HCEC 1CT (cell line): Measurements from ENCODE around the gene HECTD1.
"Not testable (repeated sequence)": the region's sequence is repeated elsewhere in the genome, so short reads cannot be mapped to it uniquely, and the experiment has no call there.

Experiments used
- DNase-seq: peaks from one replicate; pipeline ENCODE4 v3.0.0-alpha.2; 2017

Gene HECTD1

DNA sequence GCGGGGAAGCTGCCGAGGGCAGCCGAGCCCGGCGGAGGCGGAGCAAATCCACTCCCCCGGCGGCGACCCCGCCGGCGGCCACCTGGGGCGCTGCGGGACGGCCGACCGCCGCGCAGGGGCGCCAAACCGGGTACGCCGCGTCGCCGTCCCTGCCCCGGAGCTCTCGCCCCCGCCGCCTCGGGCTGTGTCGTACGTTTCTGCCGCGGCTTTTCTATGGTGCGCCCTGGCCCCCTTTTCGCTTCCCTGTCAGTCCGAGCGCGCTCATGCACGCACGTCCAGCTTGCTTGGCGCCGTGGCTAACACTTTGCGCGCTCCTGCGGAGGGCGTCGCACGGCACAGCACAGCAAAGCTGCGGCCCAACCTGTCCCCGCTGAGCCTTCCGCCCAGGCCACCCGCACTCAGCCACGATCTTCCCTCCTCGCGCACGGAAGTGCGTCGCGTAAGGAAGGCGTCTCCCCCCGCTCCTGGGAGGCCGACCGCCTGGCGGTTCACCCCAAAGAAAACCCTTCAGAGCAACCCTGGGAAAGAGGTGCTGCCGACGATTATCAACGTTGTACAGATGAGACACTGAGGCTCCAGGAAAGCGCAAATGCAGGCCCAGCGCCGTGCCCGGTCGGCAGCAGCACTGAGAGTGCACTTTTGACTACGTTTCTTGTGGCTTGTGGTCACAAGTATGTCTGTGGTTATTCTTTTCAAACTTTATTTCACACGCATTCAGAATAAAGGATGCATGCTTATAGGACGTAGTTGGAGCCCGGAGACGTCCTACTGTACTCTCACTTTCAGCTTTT lies at the start of gene HECTD1:
HECTD1 (minus strand) TSS at position 39 of the 791 bp plus-strand sequence. CDS start 1,857 bp downstream, outside the sequence.
- peak; percentile 87 for DNase-seq

DNA sequence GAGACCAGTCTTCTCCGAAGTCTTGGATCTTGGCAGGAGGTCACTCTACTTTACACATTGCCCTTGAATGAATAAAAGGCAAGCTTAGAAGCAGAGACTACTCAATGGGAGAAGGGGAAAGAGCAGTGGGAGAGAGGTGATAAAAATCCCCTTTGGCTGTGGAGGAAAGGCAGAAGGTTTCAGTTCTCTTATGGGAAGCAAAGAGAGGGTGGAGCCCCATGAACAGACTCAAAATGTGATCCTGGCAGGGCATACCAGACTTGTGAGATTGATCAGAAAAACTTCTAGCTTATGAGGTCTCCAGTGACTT lies 49.6 kb upstream of the HECTD1 start:
- DNase-seq = no peak

DNA sequence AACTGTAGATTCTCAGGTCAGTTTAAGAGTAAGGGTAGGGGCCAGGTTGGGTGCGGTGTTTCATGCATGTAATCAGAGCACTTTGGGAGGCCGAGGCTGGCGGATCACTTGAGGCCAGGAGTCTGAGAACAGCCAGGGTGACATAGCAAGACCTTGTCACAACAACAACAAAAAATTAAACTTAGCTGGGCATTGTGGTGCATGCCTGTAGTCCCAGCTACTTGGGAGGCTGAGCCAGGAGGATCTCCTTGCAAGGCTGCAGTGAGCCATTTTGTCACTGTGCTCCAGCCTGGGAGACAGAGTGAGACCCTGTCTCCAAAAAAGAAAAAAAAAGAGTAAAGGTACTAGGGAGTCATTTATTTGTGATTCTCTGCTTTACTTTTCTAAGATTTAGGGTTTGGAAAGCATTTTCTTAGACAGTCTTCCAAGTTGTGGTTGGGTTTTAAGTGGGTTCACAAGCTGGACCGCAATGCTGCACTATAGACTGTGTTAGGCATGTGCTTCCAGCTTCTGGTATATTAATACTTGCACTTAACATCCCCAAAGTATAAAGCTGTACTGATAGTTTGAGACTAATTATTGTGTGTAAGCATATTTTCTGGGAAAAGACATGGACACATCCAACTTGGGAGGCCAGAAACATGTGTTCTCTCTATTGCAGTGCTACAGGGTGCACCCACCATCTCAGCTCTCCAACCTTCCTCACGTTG lies 49.1 kb upstream of the HECTD1 start:
- DNase-seq = no peak

DNA sequence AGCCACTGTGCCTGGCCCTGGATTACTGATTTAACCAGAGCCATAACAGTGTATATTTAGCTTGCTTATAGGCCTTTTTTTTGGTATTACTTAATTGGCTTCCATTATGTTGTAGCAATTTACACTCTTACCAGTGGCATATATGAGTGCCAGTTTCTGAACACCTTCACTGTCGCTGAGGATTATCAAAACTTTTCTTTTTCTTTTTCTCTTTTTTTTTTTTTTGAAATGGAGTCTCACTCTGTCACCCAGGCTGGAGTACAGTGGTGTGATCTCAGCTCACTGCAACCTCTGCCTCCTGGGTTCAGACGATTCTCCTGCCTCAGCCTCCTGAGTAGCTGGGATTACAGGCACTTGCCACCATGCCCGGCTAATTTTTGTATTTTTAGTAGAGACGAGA lies 48.3 kb upstream of the HECTD1 start:
- not testable (repeated sequence) for DNase-seq

DNA sequence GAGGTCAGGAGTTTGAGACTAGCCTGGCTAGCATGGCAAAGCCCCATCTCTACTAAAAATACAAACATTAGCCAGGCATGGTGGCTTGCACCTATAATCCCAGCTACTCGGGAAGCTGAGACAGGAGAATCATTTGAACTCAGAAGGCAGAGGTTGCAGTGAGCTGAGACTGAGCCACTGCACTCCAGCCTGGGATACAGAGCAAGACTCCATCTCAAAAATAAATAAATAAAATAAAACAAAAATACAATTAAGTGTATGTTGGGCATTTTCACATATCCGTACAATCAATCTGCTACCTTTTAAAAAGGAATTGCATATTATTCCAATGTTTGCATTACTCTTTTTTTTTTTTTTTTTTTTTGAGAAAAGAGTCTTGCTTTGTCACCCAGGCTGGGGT lies 47.7 kb upstream of the HECTD1 start:
- DNase-seq = no peak

DNA sequence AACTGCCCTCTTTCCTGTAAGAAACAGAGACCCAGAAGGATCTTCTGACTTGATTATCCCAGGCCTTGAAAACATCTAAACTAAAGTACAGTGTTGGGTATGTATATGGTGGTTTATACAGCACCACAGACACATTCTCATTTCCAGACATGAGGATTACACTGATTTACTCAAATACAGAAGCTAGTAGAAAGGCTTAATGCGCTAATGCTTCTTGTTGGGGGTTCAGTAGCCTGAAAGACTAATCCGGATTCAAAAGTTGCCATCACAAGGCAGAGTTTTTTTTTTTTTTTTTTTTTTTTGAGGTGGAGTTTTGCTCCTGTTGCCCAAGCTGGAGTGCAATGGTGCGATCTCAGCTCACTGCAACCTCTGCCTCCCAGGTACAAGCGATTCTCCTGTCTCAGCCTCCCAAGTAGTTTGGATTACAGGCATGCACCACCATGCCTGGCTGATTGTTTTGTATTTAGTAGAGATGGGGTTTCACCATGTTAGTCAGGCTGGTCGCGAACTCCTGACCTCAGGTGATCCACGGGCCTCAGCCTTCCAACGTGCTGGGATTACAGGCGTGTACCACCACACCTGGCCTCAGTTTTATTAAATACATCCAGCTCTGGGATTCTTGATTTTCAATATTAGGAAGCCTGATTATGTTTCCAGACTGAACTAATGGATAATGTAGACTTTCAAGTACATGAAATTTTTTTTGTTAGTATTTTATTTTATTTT lies 46.3 kb upstream of the HECTD1 start:
- no peak for DNase-seq

DNA sequence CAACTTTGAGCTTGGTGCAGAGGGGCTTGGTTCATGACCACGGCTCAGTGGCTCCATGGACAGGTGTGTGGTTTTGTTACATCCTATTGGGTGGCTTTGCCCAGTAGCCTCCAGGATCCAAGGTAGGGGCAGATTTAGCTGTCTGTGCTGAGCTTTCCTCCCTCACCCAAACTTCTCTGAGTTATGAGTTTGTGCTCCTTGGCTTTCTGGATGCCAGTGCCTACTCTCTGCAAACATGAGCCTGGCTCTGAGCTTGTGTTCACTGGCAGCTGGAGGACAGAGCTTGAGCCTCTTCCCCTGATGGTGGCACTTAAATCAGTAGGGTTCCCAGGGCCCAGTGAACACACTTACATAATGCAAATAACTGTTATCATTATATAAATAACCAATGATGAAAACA lies 45.3 kb upstream of the HECTD1 start:
- no peak for DNase-seq

DNA sequence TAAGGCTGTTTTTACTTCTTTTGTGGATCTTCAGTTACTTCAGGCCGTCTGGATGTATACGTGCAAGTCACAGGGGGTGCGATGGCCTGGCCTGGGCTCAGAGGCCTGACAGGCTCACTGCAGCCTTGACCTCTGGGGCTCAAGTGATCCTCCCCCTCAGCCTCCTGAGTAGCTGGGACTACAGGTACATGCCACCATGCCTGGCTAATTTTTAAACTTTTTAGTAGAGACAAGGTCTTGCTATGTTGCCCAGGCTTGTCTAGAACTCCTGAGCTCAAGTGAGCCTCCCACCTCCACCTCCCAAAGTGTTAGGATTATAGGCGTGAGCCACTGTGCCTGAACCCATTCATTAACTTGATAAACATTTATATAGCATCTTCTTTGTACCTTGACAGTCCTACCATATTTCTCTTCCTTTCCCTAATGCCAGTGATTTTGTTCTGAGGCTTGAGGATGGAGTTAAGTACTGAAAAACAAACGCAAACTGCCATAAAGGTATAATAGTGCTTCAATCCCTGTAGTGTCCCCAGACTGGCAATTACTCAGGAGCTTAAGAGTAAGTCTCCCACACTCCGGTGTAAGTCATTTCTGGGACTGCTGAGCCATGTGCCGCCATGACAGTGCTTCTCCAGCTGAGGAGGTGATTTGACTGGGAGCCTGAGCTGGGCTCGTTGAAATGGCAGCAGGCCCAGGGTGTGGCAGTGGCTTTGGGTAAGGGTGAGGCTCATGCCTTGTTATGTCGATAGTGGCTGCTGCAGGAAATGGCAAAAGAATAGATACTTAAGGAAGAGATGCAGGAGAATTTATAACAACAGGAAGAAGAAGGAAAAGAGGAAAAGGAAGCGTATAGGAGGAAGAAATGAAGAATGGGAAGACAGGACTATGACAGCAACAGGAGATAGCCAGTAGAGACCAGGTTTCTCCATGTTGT lies 43.7 kb upstream of the HECTD1 start:
- no peak for DNase-seq

DNA sequence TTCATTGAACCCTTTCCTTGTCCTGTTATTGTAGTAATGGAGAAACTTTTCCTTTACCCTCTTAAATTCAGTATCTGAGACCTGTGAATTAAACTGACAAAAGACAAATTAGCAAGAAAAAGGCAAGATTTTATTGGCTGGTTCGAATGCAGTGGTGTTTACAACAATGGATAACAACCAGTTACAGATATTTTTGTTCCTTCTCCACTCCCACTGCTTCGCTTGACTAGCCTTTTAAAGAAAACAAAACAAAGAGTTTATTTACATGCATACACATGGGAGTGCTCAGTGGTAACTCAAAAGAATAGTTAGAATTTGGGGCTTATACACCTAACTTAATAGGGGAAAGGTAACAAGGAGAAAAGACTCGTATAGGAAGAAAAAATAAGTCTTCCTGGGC lies 37.0 kb upstream of the HECTD1 start:
- no peak for DNase-seq

DNA sequence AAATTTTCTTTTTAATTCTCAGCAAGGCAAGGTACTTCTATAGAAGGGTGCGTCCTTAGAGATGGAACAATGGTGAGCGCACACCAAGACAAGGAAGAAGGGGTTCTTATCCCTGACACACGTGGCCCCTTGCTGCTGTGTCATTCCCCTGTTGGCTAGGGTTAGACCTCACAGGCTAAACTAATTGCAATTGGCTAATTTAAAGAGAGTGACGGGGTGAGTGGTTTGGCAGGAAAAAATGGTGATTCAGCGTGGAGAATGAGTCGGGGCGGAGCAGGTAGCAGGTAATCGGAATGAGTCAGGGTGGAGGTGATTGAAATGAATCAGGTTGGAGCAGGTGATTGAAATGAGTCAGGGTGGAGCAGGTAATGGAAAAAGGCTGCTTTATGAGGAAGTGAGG lies 36.3 kb upstream of the HECTD1 start:
- DNase-seq = no peak

DNA sequence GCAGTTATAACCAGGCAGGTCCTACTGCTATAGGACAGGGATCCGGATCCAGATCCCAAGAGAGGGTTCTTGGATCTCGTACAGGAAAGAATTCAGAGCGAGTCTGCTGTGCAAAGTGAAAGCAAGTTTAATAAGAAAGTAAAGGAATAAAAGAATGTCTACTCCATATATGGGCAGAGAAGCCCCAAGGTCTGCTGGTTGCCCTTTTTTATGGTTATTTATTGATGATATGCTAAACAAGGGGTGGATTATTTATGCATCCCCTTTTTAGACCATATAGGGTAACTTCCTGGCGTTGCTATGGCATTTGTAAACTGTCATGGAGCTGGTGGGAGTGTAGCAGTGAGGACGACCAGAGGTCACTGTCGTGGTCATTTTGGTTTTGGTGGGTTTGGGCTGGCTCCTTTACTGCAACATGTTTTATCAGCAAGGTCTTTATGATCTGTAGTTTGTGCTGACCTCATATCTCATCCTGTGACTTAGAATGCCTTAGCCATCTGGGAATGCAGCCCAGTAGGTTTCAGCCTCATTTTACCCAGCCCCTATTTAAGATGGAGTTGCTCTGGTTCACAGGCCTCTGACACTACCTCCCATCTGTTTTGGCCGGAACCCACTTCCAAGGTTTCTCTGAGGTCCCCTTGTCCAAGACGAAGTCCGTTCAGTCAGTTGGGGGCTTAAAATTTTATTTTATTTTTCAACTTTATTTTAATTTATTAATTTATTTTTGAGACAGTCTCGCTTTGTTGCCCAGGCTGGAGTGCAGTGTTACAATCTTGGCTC lies 34.8 kb upstream of the HECTD1 start:
- DNase-seq = peak; percentile 20

DNA sequence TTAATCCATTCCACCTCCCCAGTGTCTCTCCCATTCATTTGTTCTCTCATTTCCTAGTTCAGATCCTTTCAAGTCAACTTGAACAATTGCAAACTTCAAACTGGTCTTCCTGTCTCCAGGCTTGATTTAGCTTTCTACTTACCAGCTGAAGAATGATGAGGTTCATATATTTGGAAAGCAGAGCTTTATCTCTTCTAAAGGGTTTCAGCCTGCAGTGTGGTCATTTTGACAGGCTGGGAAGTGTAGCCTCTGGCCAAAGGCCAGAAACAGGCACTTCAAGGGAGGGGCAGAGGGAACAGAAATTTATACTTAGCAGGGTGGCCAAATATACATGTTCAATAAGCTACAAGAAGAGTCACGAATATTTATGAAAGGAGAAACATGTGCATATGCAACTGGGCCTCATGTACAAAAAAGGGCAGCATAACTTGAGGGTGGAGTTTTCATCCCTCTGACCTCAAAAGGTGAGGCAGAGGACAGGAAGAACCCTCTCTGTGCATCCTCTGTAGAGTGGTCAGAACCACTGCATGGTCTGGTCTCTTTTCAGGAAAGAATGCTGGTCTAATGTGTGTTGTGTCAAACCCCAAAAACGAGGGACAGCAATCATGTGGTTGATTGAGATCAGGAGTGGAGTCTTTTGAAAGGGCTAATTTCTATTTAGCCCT lies 34.0 kb upstream of the HECTD1 start:
- no peak for DNase-seq

DNA sequence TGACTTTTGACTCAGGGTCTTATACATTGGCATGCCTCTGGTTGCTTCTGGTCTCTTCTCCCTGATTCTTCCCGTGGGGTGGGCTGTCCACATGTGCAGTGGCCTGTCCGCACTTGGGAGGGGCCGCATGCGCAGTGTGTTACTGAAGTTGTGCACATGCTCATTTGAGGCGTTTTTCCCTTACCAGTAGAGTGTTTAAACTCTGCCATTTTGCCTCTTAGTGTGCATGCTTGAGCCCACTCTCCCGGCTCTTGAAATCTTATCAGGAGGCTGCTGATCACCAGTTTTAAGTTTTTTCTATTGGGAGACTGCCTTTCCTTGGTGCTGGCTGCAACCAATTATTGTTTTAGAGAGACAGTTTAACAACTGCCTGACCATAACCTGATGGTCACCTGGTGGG lies 32.1 kb upstream of the HECTD1 start:
- DNase-seq = no peak

DNA sequence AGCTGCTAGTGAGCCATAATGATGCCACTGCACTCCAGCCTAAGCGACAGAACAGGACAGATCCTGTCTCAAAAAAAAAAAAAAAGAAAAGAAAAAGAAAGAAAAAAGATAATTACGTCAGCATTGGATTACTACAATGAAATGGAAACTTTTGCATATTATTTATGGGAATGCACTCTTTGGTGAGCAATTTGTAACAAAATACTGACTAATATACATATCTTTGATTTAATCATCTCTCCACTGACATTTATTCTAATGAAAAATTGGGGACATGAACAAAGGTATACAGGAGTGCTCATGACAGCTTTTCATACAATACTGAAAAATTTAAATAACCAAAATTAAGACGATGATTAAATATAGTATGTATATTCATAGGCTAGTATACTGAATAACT lies 27.9 kb upstream of the HECTD1 start:
- no peak for DNase-seq

DNA sequence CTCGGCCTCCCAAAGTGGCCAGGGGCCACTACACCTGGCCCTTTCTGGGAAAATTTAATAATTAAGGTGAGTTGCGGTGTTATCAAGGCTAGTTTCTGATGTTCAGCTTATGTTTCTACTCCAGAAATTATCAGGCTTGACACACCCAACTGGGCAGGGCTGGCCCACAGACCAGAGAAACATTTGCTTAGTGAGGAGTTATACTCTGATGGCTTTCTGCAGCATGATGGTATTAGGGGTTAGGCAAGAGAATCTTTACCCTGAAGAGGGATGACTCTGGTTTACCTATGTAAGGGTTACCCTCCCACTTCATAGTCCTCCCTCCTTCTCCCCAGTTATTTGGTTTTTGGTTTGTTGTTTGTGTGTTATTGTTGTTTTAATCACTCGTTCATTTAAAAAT lies 24.5 kb upstream of the HECTD1 start:
- DNase-seq = no peak

DNA sequence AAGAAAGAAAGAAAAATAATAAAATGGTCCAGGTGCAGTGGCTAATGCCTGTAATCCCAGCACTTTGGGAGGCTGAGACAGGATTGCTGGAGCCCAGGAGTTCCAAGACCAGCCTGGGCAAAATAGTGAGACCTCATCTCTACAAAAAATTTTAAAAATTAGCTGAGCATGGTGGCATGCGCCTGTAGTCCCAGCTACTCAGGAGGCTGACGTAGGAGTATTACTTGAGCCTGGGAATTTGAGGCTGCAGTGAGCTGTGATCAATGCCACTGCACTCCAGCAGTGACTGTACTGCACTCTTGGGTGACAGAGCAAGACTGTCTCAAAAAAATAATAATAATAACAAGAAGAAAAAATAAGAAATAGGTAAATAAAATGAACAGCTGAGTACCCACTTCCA lies 23.7 kb upstream of the HECTD1 start:
- DNase-seq = not testable (repeated sequence)

DNA sequence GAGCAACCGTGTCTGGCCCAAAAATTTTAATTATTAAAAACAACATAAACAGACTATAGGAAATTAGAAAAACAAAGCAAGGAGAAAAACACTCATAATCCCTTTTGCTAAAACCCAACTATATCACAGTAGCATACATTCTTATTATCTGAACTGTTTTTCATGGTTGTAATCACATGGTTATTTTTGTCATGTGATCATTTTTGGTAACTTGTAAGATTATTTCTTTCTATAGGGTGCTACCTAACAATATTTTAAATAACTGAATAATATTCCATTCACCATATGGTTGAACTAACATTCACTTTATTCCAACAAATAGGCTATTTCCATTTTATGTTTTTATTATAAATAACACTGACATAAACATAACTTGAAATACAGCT lies 23.0 kb upstream of the HECTD1 start:
- DNase-seq = no peak

DNA sequence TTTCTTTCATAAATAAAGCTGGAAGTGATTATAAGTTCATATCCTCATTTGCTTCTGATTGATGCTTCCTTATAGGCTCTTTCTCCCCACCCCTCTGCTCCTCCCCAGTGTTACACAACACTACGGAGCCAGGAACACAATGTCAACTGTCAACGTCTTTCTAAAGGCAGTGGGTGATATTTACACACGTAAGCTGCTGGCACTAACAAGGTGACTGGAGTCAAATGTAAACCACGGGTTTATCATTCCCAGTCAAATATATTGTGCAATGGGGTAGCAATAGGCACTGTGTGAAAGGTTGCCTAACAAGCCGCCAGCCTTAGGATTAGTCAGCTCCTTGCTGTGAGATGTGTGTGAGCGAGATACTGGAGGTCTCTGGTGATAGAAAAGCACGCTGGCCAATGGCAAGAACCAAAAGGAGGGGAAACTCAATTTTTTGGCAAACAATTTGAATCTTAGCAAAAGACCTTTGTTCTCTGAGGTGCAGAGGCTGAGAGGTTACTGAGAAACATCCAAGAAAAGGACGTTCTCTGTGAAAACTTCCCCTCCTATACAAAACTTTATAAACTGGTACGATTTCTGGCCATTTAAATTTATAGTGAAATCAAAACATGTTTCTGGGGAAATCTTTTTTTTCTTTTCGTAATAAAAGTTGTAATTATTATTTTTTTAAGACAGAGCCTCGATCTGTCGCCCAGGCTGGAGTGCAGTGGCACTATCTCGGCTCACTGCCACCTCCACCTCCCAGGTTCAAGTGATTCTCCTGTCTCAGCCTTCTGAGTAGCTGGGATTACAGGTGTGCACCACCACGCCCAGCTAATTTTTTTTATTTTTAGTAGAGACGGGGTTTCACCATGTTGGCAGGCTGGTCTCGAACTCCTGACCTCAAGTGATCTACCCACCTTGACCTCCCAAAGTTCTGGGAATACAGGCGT lies 22.3 kb upstream of the HECTD1 start:
- peak; percentile 97 for DNase-seq

DNA sequence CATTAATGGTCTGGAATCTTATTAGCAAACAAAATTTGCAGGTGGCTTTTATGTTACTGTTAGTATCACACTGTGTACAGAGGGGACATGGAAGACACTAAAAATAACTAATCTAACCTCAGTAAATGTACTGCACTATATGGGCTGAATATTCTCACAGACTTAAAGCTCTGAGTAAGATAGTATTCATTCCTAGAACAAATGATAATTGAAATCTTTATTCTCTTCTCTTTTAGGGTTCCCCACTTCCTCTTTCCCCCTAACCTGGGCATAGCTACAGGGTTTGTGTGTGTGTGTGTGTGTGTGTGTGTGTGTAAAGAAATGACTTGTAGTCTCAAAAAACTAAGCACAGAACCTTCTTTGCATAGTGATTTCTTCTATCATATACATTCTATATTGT lies 21.4 kb upstream of the HECTD1 start:
- DNase-seq = no peak

DNA sequence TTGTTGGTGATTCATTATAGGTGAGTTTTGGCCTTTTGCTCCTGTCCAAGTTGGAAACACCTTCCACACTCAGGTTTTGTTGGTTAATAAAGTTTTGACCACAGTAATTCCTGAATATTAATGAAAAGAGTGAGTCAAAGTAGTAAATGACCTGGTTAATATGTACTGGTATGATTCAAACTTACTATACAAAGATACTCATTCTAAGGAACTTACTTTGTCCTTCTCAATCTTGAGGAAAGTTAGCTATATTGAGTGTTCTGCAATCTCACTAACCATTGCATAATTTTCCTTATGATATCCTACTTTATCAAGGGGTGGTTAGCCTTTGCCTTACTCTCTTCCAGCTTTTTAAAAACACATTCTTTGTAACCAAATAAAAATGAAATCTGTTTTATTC lies 20.9 kb upstream of the HECTD1 start:
- DNase-seq = no peak
